PFSK-1 (cell line): Measurements from ENCODE around the gene TMPRSS3.

Experiments
- POLR2AphosphoS5 ChIP-seq: IDR thresholded peaks from 2 replicates; pipeline ENCODE4 v1.6.1; 2012; ENCODE audit warnings: low read depth, mild to moderate bottlenecking, control low read depth, low read length, moderate library complexity
- REST ChIP-seq, 2 experiments: IDR thresholded peaks; 2 replicates each; pipeline versions ENCODE4 v1.6.1 to v1.8.0; 2011 to 2012; ENCODE audit warnings: low read depth in 2 of 2, low read length in 2 of 2, control low read depth in 1 of 2, inconsistent platforms in 1 of 2, mild to moderate bottlenecking in 1 of 2, moderate library complexity in 1 of 2; ENCODE audit not compliant: insufficient read depth in 1 of 2
- SIN3A ChIP-seq: IDR thresholded peaks from 2 replicates; pipeline ENCODE4 v1.6.1; 2012; ENCODE audit warnings: mild to moderate bottlenecking, low read length, moderate library complexity, borderline replicate concordance; ENCODE audit not compliant: insufficient read depth
- TAF1 ChIP-seq: IDR thresholded peaks from 2 replicates; pipeline ENCODE4 v1.6.1; 2012; ENCODE audit warnings: low read length, control low read depth, borderline replicate concordance; ENCODE audit not compliant: insufficient read depth

- TF ChIP-seq SIN3A (no peak), REST (IDR thresholded peaks at IDR 0.05; ENCODE audit: insufficient read depth in 1 of 2, low read depth in 2 of 2, low read length in 2 of 2) (no peak), TAF1 (no peak), POLR2AphosphoS5 (no peak)
Measured at GRCh38 chr21:42358261-42358660, 37.6 kb downstream of the TMPRSS3 start.
